ENCODE results near the gene KDM3B. TPM values are rescaled to one million over a fixed set of nuclear protein-coding genes. Genes with fewer than 3 reads are reported as not detected.

KDM3B gene
- total RNA-seq = 10 to 100 TPM; 62.7 to 65.3 (median 62.9) TPM

- Histone ChIP-seq H3K27me3 (no peaks in the 10 kb centered on the region), H3K36me3 (peaks cover 0 to 25% (median 2%) of the 10 kb centered on the region in 3 donors), H3K4me3 (peak within 1 kb of the TSS; percentile 86 to 96 (median 93)), H3K27ac (peak within 1 kb of the TSS; percentile 95 to 99 (median 97)), H3K4me1 (peaks cover 0 to 60% (median 27%) of the 10 kb centered on the region in 4 donors), H3K9me3 (peaks cover 0 to 10% (median 0%) of the 10 kb centered on the region in 4 donors)
- DNase-seq (ENCODE audit: low spot score in 2 of 2) = peak; percentile 70 to 71
- no peak for TF ChIP-seq POLR2A (IDR thresholded peaks at IDR 0.05)
- peak in 1 of 2 donors; percentile 56 for TF ChIP-seq EP300 (IDR thresholded peaks at IDR 0.05)
- peak; percentile 97 to 99 (median 98) for TF ChIP-seq CTCF (IDR thresholded peaks at IDR 0.05)
- 51 to 58% methylated on average over 3 to 4 of the region's 30 CpGs for WGBS, 2 donors
Observed at GRCh38 chr5:138352071-138352721, at the start of gene KDM3B. Gene KDM3B (plus strand): TSS chr5:138352685. CDS start chr5:138352796, 111 bp downstream.

DNA sequence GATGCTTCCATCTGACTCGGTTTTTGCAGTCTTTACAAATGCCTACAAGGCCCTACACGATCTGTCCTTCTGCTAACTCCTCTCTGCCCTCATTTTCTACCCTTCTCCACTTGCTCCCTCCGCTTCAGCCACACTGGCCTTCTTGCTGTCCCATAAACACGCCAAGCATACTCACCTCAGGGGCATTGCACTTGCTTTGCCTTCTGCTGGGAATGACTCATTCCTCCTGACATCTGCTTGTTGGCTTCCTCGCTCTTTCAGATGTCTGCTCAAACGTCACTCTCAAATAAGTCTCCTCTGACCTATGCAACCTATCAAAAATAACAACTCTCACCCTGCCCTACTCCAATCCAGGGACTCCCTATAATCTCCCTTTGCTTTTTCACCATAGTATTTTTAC is 49.1 kb upstream of the KDM3B start:
- TF ChIP-seq POLR2A (IDR thresholded peaks at IDR 0.05) (no peak), EP300 (IDR thresholded peaks at IDR 0.05) (no peak), CTCF (IDR thresholded peaks at IDR 0.05) (no peak)
- no peaks in the 10 kb centered on the region for H3K4me1 ChIP-seq
- no peak for DNase-seq (ENCODE audit: low spot score in 2 of 2)
- no peak overlapping the region for H3K27ac ChIP-seq
- no peaks in the 10 kb centered on the region for H3K9me3 ChIP-seq
- no peaks in the 10 kb centered on the region for H3K36me3 ChIP-seq
- WGBS, 2 donors = 78 to 89% methylated on average over 6 of the region's 6 CpGs
- H3K4me3 ChIP-seq = no peak overlapping the region
- H3K27me3 ChIP-seq = no peaks in the 10 kb centered on the region

DNA sequence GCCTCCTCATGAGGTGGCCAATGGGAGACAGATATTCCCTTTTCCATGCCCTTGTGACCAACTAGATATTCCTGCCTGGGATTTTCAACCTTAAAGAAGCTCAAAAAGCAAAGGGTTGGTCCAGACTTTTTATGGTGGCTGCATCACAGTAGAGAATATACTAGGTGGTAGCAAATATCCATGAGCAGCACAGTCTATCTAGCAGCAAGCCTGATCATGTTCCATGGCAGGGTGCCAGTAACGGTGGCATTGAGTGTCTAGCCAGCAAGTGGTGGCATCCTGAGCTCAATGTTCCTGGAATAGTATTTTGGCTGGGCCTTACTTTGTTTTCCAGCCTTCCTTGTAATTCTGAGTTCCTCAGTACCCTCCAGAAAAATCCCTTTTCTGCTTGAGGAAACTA is 46.7 kb upstream of the KDM3B start:
- DNase-seq (ENCODE audit: low spot score in 2 of 2) = no peak
- no peaks in the 10 kb centered on the region for H3K36me3 ChIP-seq
- no peak overlapping the region for H3K4me3 ChIP-seq
- no peak for TF ChIP-seq POLR2A (IDR thresholded peaks at IDR 0.05)
- no peak for TF ChIP-seq EP300 (IDR thresholded peaks at IDR 0.05)
- no peak for TF ChIP-seq CTCF (IDR thresholded peaks at IDR 0.05)
- H3K4me1 ChIP-seq = no peaks in the 10 kb centered on the region
- no peaks in the 10 kb centered on the region for H3K9me3 ChIP-seq
- H3K27ac ChIP-seq = no peak overlapping the region
- no peaks in the 10 kb centered on the region for H3K27me3 ChIP-seq
- 45 to 53% methylated on average over 1 of the region's 1 CpG for WGBS, 2 donors

DNA sequence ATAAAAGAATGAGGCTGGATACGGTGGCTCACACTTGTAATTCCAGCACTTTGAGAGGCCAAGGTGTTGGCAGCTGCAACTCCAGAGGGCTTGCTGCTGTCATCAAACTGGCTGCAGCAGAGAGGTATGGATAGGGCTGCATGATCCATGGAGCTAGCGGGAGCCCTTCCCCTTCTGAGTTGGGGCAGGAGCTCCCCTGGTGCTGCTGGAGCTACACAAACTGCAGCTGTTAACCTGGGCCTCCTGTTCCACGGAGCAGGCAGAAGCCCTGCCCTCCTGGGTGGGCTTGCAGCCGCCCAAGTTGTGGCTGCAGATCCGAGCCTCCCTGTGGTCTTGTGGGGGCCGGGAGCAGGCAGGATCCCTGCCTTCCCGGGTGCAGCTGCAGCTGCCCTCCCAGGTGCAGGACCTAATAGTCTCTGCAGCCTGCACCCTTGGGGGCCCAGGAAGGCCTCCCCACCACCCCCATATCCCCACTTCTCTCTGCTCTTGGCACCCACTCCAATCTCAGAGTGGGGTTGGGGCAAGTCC is 36.7 kb upstream of the KDM3B start:
- H3K27ac ChIP-seq = no peak overlapping the region
- 80 to 85% methylated on average over 3 to 7 of the region's 7 CpGs for WGBS, 2 donors

More for the DNA sequence above, 36.7 kb upstream of the KDM3B start:
- H3K9me3 ChIP-seq = no peaks in the 10 kb centered on the region
- no peaks in the 10 kb centered on the region for H3K27me3 ChIP-seq
- TF ChIP-seq POLR2A (IDR thresholded peaks at IDR 0.05) (no peak), EP300 (IDR thresholded peaks at IDR 0.05) (no peak), CTCF (IDR thresholded peaks at IDR 0.05) (no peak)
- no peak for DNase-seq (ENCODE audit: low spot score in 2 of 2)
- no peaks in the 10 kb centered on the region for H3K4me1 ChIP-seq
- H3K4me3 ChIP-seq = no peak overlapping the region
- H3K36me3 ChIP-seq = no peaks in the 10 kb centered on the region

Measured in tibial nerve (tissue), 4 donors.